Measurements from ENCODE around the gene PDCD6IP. TPM values are rescaled to one million over a fixed set of nuclear protein-coding genes. Genes with fewer than 3 reads are reported as not detected.

PDCD6IP gene
- total RNA-seq, 1 experiment from 2014 or later = 266 TPM

- H4K20me1 ChIP-seq (ENCODE audit: low read length) = no peaks in the 10 kb centered on the region
- no peak overlapping the region for H2AFZ ChIP-seq (ENCODE audit: low read length)
- H3K4me2 ChIP-seq (ENCODE audit: low read length) = no peak overlapping the region
- no peaks in the 10 kb centered on the region for H3K9me2 ChIP-seq (replicated peaks; ENCODE audit: low read length)
- no peak overlapping the region for H3K27ac ChIP-seq (ENCODE audit: low read length)
- no peaks in the 10 kb centered on the region for H3K79me2 ChIP-seq (ENCODE audit: low read length)
- no peak for ATAC-seq
- DNase-seq = no peak
- intact Hi-C loops (cut with micrococcal nuclease) = no loop called here
- H3K9ac ChIP-seq (ENCODE audit: low read length) = no peak overlapping the region
- no peaks in the 10 kb centered on the region for H3F3A ChIP-seq (ENCODE audit: low read length, unreplicated experiment)
- TF ChIP-seq EZH2 (IDR thresholded peaks at IDR 0.05; ENCODE audit: low read length, unreplicated experiment) (no peak), EZH2phosphoT487 (IDR thresholded peaks at IDR 0.05; ENCODE audit: borderline replicate concordance, low read length) (no peak), CTCF (conservative IDR thresholded peaks at IDR 0.05; ENCODE audit: low read depth, low read length) (no peak)
- ChIA-PET POLR2A (ENCODE audit: unreplicated experiment) (no interaction called here), CTCF (no interaction called here)
- no peaks in the 10 kb centered on the region for H3K27me3 ChIP-seq (ENCODE audit: low read length)
- H3K9me3 ChIP-seq (ENCODE audit: low read length) = peaks cover 9% of the 10 kb centered on the region
- no peak overlapping the region for H3K4me3 ChIP-seq (ENCODE audit: low read length)
- BruUV-seq (replicated peaks) = no TSS peak
- no peaks in the 10 kb centered on the region for H3K36me3 ChIP-seq (ENCODE audit: low read depth, low read length)
- H3K4me1 ChIP-seq (ENCODE audit: insufficient read depth, low read length) = no peaks in the 10 kb centered on the region
These were observed 40.1 kb upstream of the PDCD6IP start for GRCh38 chr3:33758281-33758680.

- DNase-seq (no peak), ATAC-seq (no peak)
- no peaks in the 10 kb centered on the region for H4K20me1 ChIP-seq (ENCODE audit: low read length)
- no peaks in the 10 kb centered on the region for H3K4me1 ChIP-seq (ENCODE audit: insufficient read depth, low read length)
- ChIA-PET POLR2A (ENCODE audit: unreplicated experiment) (no interaction called here), CTCF (no interaction called here)
- H3F3A ChIP-seq (ENCODE audit: low read length, unreplicated experiment) = no peaks in the 10 kb centered on the region
- H3K4me2 ChIP-seq (ENCODE audit: low read length) = no peak overlapping the region
- TF ChIP-seq CTCF (conservative IDR thresholded peaks at IDR 0.05; ENCODE audit: low read depth, low read length) (no peak), EZH2phosphoT487 (IDR thresholded peaks at IDR 0.05; ENCODE audit: borderline replicate concordance, low read length) (no peak), EZH2 (IDR thresholded peaks at IDR 0.05; ENCODE audit: low read length, unreplicated experiment) (no peak)
- no peak overlapping the region for H3K9ac ChIP-seq (ENCODE audit: low read length)
- H3K27ac ChIP-seq (ENCODE audit: low read length) = no peak overlapping the region
- H3K27me3 ChIP-seq (ENCODE audit: low read length) = no peaks in the 10 kb centered on the region
- H3K9me2 ChIP-seq (replicated peaks; ENCODE audit: low read length) = no peaks in the 10 kb centered on the region
- peaks cover 9% of the 10 kb centered on the region for H3K9me3 ChIP-seq (ENCODE audit: low read length)
- H3K36me3 ChIP-seq (ENCODE audit: low read depth, low read length) = no peaks in the 10 kb centered on the region
- H3K79me2 ChIP-seq (ENCODE audit: low read length) = no peaks in the 10 kb centered on the region
- H3K4me3 ChIP-seq (ENCODE audit: low read length) = no peak overlapping the region
- intact Hi-C loops (cut with micrococcal nuclease) = no loop called here
- no peak overlapping the region for H2AFZ ChIP-seq (ENCODE audit: low read length)
- no TSS peak for BruUV-seq (replicated peaks)
These were observed 39.6 kb upstream of the PDCD6IP start for GRCh38 chr3:33758864-33759263.

- Histone ChIP-seq H3K4me3 (ENCODE audit: low read length) (no peak overlapping the region), H3K79me2 (ENCODE audit: low read length) (no peaks in the 10 kb centered on the region), H3K9me3 (ENCODE audit: low read length) (no peaks in the 10 kb centered on the region), H3K9me2 (replicated peaks; ENCODE audit: low read length) (no peaks in the 10 kb centered on the region), H3K27me3 (ENCODE audit: low read length) (no peaks in the 10 kb centered on the region), H3K9ac (ENCODE audit: low read length) (no peak overlapping the region), H2AFZ (ENCODE audit: low read length) (no peak overlapping the region), H3K4me2 (ENCODE audit: low read length) (no peak overlapping the region), H3K36me3 (ENCODE audit: low read depth, low read length) (no peaks in the 10 kb centered on the region), H4K20me1 (ENCODE audit: low read length) (no peaks in the 10 kb centered on the region), H3K4me1 (ENCODE audit: insufficient read depth, low read length) (no peaks in the 10 kb centered on the region), H3F3A (ENCODE audit: low read length, unreplicated experiment) (no peaks in the 10 kb centered on the region), H3K27ac (ENCODE audit: low read length) (no peak overlapping the region)
- DNase-seq = no peak
- no peak for ATAC-seq
- TF ChIP-seq EZH2phosphoT487 (IDR thresholded peaks at IDR 0.05; ENCODE audit: borderline replicate concordance, low read length) (no peak), EZH2 (IDR thresholded peaks at IDR 0.05; ENCODE audit: low read length, unreplicated experiment) (no peak), CTCF (conservative IDR thresholded peaks at IDR 0.05; ENCODE audit: low read depth, low read length) (no peak)
- POLR2A ChIA-PET (ENCODE audit: unreplicated experiment) = no interaction called here
- BruUV-seq (replicated peaks) = no TSS peak
- intact Hi-C loops (cut with micrococcal nuclease) = no loop called here
- CTCF ChIA-PET = no interaction called here
These were observed 29.7 kb upstream of the PDCD6IP start for GRCh38 chr3:33768578-33769330.
